Panc1 (cell line): Measurements from ENCODE around the gene NR3C1. TPM values are rescaled to one million over a fixed set of nuclear protein-coding genes. Genes with fewer than 3 reads are reported as not detected.

Source experiments
- ATAC-seq: fragments of 200-7000 bp; cut with Tn5 transposase; 2 replicates; pipeline ENCODE4 v1.9.1; 2020; ENCODE audit warnings: mild to moderate bottlenecking, moderate library complexity
- BruUV-seq: library from RNA; stranded (reverse); fragments of 400-500 nt; replicated peaks from 2 replicates; lab custom pipeline; 2021; lab: Mats Ljungman, UMichigan
- CTCF ChIA-PET: fragments of 300-600 bp; sonication (Branson Sonifier 250); formaldehyde crosslinking; loops from one replicate; lab custom pipeline; 2022; ENCODE audit warnings: antibody characterized with exemption; lab: Charles Lee
- POLR2A ChIA-PET: fragments of 300-600 bp; sonication (Branson Sonifier 250); formaldehyde crosslinking; loops from one replicate; lab custom pipeline; 2022; ENCODE audit warnings: antibody characterized with exemption; lab: Charles Lee
- DNase-seq: peaks from one replicate; pipeline ENCODE4 v3.0.0-alpha.2; 2010; ENCODE audit warnings: low read depth, low spot score
- H3K27ac ChIP-seq: 2 replicates; pipeline ENCODE4 v1.5.1; 2011; ENCODE audit warnings: mild to moderate bottlenecking, low read length, inconsistent platforms
- H3K27me3 ChIP-seq: fragments of 200-500 bp; sonication (Bioruptor generic); 2 replicates; pipeline ENCODE4 v1.6.0; 2014; ENCODE audit warnings: low read length, inconsistent platforms; ENCODE audit not compliant: control insufficient read depth, insufficient read depth
- H3K36me3 ChIP-seq: fragments of 200-500 bp; sonication (Bioruptor generic); 2 replicates; pipeline ENCODE4 v1.5.1; 2014; ENCODE audit warnings: inconsistent platforms, mild to moderate bottlenecking, low read length, moderate library complexity; ENCODE audit not compliant: control insufficient read depth, insufficient read depth
- H3K4me1 ChIP-seq: 2 replicates; pipeline ENCODE4 v1.5.1; 2011; ENCODE audit warnings: inconsistent platforms, mild to moderate bottlenecking, low read length, moderate library complexity; ENCODE audit not compliant: control insufficient read depth, insufficient read depth
- H3K4me3 ChIP-seq, 2 experiments: 2 replicates each; pipeline ENCODE4 v1.5.1; 2011 to 2012; ENCODE audit warnings: low read depth in 2 of 2, low read length in 2 of 2, mild to moderate bottlenecking in 2 of 2, inconsistent platforms in 1 of 2, moderate library complexity in 1 of 2
- H3K9me3 ChIP-seq: fragments of 200-500 bp; sonication (Bioruptor generic); 2 replicates; pipeline ENCODE4 v1.5.1; 2014; ENCODE audit warnings: low read depth, mild to moderate bottlenecking, inconsistent platforms, low read length, moderate library complexity; ENCODE audit not compliant: control insufficient read depth, insufficient read depth
- POLR2AphosphoS5 ChIP-seq: IDR thresholded peaks from 2 replicates; pipeline ENCODE4 v1.6.1; 2012; ENCODE audit warnings: mild to moderate bottlenecking, low read depth, low read length, moderate library complexity
- SIN3A ChIP-seq: IDR thresholded peaks from 2 replicates; pipeline ENCODE4 v1.6.1; 2012; ENCODE audit warnings: low read depth, mild to moderate bottlenecking, low read length, moderate library complexity, borderline replicate concordance; ENCODE audit not compliant: insufficient read depth
- TCF7L2 ChIP-seq: IDR thresholded peaks from 2 replicates; pipeline ENCODE4 v1.6.1; 2011; ENCODE audit warnings: mild to moderate bottlenecking, low read depth, low read length, inconsistent platforms
- in situ Hi-C: cut with HindIII; loops from 2 replicates; pipeline ENCODE4 v1.10.0; 2016; ENCODE audit warnings: low sequenced_read_pairs, low pct_unique_long_range_greater_than_20kb
- intact Hi-C: fragments of 100-400 bp; cut with micrococcal nuclease; formaldehyde crosslinking; loops from one replicate; pipeline ENCODE4 v1.10.0; 2022; ENCODE audit not compliant: unreplicated experiment
- total RNA-seq: library from RNA; stranded (reverse); gene quantifications from one replicate; pipeline ENCODE4 v1.2.1, GENCODE V29; 2021; ENCODE audit not compliant: unreplicated experiment
- TF ChIP-seq, protein P1 (sequence below), 2 experiments: IDR thresholded peaks; 2 replicates each; pipeline ENCODE4 v1.6.1; 2011 to 2012; ENCODE audit warnings: low read depth in 2 of 2, control low read depth in 1 of 2, low read length in 1 of 2, mild to moderate bottlenecking in 1 of 2, moderate library complexity in 1 of 2; ENCODE audit not compliant: insufficient read depth in 1 of 2
- TF ChIP-seq, protein P2 (sequence below): fragments of 450-650 bp; IDR thresholded peaks from 2 replicates; pipeline ENCODE4 v1.5.1; 2017; ENCODE audit warnings: mild to moderate bottlenecking

The NR3C1 gene
- total RNA-seq, 1 experiment from 2014 or later = 52.6 TPM

DNA sequence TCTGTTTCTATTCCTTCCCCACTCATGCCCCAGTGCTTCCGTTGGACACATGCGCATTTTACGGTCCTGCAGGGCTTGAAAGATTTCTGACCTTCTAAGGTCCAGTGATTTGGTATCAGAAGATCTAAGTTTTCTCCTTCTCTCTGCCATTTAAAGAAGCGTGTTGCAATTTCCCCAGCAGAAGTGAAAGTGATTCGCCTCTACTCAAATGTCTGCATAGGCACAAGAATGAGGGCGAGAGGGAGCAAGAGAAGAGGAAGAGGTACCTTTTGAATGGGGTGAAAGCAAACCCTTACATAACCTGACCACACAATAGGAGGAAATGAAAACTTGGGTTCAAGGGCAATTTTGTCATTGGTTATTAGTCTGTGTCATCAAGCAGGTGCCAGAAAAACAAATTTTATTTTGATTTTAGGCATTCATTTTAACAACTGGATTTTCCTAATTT lies 31.7 kb upstream of the NR3C1 start:
- no peak overlapping the region for H3K27ac ChIP-seq
- no peaks in the 10 kb centered on the region for H3K9me3 ChIP-seq
- intact Hi-C loops = no loop called here
- POLR2A ChIA-PET = interaction anchor here (0.7 kb wide), 1 partner anchor 12 kb away, joined by 3 read pairs; no protein-coding TSS in a partner anchor
- DNase-seq (no peak), ATAC-seq (no peak)
- H3K27me3 ChIP-seq = no peaks in the 10 kb centered on the region
- no TSS peak for BruUV-seq
- H3K4me1 ChIP-seq = no peaks in the 10 kb centered on the region
- CTCF ChIA-PET = no interaction called here
- no peaks in the 10 kb centered on the region for H3K36me3 ChIP-seq
- H3K4me3 ChIP-seq = peak overlapping the region in 1 of 2 experiments; percentile 18; a peak in 1 of 4 replicates
- in situ Hi-C loops = no loop called here
- TF ChIP-seq POLR2AphosphoS5 (no peak), TCF7L2 (no peak), SIN3A (no peak)
- TF ChIP-seq, protein P1, sequence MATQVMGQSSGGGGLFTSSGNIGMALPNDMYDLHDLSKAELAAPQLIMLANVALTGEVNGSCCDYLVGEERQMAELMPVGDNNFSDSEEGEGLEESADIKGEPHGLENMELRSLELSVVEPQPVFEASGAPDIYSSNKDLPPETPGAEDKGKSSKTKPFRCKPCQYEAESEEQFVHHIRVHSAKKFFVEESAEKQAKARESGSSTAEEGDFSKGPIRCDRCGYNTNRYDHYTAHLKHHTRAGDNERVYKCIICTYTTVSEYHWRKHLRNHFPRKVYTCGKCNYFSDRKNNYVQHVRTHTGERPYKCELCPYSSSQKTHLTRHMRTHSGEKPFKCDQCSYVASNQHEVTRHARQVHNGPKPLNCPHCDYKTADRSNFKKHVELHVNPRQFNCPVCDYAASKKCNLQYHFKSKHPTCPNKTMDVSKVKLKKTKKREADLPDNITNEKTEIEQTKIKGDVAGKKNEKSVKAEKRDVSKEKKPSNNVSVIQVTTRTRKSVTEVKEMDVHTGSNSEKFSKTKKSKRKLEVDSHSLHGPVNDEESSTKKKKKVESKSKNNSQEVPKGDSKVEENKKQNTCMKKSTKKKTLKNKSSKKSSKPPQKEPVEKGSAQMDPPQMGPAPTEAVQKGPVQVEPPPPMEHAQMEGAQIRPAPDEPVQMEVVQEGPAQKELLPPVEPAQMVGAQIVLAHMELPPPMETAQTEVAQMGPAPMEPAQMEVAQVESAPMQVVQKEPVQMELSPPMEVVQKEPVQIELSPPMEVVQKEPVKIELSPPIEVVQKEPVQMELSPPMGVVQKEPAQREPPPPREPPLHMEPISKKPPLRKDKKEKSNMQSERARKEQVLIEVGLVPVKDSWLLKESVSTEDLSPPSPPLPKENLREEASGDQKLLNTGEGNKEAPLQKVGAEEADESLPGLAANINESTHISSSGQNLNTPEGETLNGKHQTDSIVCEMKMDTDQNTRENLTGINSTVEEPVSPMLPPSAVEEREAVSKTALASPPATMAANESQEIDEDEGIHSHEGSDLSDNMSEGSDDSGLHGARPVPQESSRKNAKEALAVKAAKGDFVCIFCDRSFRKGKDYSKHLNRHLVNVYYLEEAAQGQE (IDR thresholded peaks at IDR 0.05; ENCODE audit: insufficient read depth in 1 of 2, low read depth in 2 of 2, low read length in 1 of 2) = no peak
- TF ChIP-seq, protein P2, sequence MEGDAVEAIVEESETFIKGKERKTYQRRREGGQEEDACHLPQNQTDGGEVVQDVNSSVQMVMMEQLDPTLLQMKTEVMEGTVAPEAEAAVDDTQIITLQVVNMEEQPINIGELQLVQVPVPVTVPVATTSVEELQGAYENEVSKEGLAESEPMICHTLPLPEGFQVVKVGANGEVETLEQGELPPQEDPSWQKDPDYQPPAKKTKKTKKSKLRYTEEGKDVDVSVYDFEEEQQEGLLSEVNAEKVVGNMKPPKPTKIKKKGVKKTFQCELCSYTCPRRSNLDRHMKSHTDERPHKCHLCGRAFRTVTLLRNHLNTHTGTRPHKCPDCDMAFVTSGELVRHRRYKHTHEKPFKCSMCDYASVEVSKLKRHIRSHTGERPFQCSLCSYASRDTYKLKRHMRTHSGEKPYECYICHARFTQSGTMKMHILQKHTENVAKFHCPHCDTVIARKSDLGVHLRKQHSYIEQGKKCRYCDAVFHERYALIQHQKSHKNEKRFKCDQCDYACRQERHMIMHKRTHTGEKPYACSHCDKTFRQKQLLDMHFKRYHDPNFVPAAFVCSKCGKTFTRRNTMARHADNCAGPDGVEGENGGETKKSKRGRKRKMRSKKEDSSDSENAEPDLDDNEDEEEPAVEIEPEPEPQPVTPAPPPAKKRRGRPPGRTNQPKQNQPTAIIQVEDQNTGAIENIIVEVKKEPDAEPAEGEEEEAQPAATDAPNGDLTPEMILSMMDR = no peak

DNA sequence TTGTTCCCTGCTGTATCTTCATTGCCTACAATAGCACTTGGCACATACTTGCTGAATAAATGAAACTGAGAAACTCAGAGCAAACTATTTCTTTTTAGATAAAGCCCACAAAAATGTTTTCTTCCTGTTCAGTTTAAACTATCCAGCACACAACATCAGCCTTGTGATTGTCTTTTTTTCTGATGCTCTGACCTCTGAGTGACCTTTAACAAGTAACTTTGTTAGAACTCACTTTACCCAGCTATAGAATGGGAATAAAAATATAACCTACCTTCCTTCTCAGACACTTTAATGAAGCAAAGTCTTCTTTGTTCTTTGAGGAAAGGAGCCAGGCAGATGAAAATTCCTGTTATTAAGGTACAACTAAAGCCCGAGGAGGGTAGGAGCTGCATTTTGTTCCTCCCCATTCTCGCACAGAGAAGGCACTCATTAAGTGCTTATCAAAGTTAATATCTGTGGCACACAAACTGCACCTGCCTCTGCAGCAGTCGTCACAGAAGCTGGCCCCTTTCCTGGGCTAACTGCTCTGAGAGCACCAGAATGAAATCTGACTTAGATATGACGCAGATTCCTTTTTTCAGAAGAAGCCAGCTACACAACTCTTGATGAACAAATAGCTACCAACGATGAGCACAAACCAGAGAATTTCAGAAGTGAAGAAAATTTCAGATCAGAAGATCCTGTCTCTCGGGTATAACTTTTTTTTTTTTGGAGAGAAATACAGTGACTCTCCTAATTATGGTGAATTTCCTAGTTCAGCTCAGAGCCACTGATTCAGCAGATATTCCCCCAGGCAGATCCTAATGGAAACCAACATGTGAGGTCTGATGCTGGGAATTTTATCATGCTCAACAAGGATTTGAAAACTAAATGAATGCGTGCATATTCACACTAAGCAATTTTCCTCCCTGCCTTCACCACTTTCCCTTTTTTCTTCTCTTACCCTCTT lies 31.0 kb upstream of the NR3C1 start:
- Histone ChIP-seq H3K4me3 (peak overlapping the region in 1 of 2 experiments; percentile 18; a peak in 1 of 4 replicates), H3K4me1 (no peaks in the 10 kb centered on the region), H3K9me3 (no peaks in the 10 kb centered on the region), H3K27me3 (no peaks in the 10 kb centered on the region), H3K27ac (no peak overlapping the region), H3K36me3 (no peaks in the 10 kb centered on the region)
- TF ChIP-seq TCF7L2 = no peak
- TF ChIP-seq, protein P1 (IDR thresholded peaks at IDR 0.05; ENCODE audit: insufficient read depth in 1 of 2, low read depth in 2 of 2, low read length in 1 of 2) = no peak
- TF ChIP-seq POLR2AphosphoS5 = no peak
- TF ChIP-seq, protein P2 = no peak
- no peak for TF ChIP-seq SIN3A
- DNase-seq = no peak
- ChIA-PET POLR2A (interaction anchor here (0.7 kb wide), 1 partner anchor 11 kb away, joined by 3 read pairs; no protein-coding TSS in a partner anchor), CTCF (interaction anchor here (0.6 kb wide), 1 partner anchor 9 kb away, joined by 3 read pairs; no protein-coding TSS in a partner anchor)
- in situ Hi-C loops = no loop called here
- no peak for ATAC-seq
- intact Hi-C loops = no loop called here
- no TSS peak for BruUV-seq
